Kidney capillary endothelial cell (primary cell): ENCODE measurements around the gene PIK3AP1.
"Not testable (repeated sequence)": the region's sequence is repeated elsewhere in the genome, so short reads cannot be mapped to it uniquely, and the experiment has no call there.

Source experiments
- DNase-seq: peaks from one replicate; pipeline ENCODE4 v3.0.0-alpha.2; 2018; ENCODE audit warnings: low spot score

Gene PIK3AP1

DNA sequence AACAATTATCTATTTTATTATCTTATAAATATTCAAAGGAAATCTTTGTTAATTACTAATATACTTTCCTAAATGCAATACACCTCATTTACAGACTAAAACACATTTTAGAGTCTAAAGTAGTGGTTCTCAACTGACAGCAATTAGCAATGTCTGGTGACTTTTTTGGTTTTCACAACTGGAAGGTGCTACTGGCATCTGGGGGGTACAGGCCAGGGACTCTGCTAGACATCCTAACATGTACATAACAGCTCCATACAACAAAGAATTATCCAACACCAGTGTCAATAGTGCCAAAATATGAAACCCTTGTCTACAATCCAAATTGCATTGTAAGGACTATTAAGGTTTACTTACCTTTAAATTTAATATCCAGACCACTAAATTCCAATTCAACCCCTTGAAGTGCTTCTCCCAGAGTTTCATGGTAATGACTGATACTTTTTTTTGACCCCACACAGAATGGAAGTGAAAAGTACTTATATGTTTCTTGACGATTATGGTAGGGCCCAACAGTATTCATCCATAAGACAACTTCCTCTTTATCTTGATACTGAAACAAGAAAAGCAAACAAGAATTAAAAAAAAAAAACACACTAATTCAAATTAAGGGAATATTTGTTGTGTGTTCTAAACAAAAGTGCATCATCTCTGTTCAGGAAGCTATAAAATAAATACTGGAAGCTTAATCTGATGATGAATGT lies 143.9 kb downstream of the PIK3AP1 start:
- DNase-seq, result no peak

DNA sequence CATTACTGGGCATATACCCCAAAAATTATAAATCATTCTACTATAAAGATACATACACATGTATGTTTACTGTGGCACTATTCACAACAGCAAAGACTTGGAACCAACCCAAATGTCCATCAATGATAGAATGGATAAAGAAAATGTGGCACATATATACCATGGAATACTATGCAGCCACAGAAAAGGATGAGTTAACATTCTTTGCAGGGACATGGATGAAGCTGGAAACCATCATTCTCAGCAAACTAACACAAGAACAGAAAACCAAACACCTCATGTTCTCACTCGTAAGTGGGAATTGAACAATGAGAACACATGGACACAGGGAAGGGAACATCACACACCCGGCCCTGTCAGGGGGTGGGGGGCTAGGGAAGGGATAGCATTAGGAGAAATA lies 145.8 kb downstream of the PIK3AP1 start:
- DNase-seq, result not testable (repeated sequence)

DNA sequence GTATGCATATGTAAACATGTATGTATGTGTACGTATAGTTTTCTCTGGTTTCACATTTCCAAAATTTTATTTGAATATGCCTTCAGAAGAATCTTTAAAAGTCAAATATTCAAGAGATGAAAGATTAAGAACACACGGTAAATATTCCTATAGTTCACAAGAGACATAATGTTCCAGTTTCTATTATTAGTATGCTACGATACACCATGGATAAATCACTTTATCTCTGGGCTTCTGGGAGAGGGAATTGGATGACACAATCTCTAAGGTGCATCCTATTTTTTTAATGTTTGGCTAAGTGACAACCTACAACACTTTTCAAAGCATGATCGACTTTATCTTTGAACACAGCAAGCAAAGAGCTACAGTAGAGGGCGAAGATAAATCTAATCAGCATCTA lies 147.3 kb downstream of the PIK3AP1 start:
- DNase-seq, result no peak

DNA sequence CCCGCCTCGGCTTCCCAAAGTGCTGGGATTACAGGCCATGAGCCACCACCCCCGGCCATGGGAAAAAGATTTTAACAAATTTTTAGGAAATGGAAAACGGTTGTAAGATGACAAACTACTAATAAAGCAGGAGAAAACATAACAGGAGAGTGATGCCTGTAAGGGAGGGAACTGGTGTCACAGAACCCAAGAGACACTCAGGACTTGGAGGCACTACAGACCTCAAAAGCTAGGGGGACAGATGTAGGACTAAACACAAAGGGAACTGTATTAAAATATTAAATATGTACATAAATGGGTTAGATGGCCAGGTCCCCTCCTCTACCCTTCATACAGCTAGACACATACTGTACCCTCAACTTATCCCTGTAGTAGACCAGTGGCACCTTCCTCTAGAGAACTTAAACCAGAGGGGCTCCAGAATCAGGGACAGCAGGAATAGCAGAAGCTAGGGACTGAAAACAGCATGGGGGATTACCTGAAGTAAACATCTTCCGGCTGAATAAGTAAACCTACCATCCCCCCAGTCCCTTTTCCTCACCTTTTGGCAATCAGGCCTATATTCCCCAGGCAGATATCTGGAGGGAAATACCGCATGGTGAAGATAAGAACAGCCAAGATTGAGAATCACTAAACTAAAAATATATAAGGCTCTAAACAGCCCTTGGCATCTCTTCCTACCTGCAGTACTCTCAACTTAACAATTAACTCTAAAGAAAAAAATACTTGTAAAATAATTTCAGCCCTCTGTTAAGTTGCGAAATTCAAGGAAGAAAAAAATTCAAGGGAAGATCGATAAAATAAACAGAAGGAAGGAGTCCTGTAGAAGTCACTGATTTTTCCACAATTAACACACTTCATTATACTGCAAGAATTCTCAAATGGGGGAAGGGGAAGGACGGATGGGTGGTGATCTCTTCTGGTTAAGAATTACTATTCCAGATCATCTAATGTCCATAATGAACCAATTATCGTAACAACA lies 149.0 kb downstream of the PIK3AP1 start:
- no peak for DNase-seq

DNA sequence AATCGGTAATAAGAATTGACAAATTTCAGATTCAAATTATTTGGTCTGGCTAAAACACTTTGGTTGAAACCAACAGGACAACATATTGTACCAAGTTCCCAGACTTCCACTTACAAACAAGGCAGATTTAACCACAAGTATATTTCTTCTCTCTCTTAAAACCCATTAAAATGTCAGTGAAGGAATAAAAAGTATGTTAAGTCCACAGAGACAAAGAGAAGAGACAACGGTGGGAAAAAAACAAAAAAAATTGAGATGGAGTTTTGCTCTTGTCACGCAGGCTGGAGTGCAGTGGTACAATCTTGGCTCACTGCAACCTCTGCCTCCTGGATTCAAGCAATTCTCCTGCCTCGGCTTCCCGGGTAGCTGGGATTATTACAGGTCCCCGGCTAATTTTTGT lies 149.8 kb downstream of the PIK3AP1 start:
- no peak for DNase-seq

DNA sequence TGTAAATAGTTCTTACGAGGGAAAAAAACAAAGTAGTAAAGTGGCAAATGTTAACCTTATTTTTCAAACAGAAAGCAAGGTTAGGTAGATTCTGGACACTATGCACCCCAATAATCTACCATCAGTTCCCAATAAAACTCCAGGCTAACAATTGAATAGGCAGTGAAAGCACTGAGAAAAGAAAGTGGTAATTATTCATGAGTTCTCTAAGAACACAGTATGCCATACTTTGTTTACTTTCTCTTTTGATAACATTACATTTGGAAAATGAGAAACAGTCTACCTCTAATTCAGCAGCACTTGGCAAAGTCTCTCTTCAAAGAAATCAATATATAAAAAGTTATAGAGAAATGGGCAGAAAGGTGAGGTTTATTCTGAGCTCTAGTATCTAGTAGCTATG lies 151.9 kb downstream of the PIK3AP1 start:
- DNase-seq, result no peak

DNA sequence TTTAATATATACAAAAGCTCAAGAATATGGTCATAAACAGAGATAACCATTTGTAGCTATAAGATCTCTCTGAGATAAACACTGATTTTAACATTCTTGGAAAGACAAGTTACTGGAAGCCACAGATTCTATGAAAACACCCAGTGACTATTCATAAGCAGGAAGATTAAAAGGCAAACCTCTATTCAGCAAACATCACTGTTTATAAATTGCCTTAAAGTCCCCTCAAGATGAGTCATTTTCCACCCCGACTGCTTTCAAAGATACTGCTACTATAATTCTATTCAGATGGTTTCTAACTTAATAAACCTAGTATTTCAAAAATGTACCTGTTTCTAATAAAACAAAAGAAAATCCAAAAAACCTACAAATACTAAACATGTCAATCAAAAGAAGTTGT lies 154.5 kb downstream of the PIK3AP1 start:
- DNase-seq, result no peak

DNA sequence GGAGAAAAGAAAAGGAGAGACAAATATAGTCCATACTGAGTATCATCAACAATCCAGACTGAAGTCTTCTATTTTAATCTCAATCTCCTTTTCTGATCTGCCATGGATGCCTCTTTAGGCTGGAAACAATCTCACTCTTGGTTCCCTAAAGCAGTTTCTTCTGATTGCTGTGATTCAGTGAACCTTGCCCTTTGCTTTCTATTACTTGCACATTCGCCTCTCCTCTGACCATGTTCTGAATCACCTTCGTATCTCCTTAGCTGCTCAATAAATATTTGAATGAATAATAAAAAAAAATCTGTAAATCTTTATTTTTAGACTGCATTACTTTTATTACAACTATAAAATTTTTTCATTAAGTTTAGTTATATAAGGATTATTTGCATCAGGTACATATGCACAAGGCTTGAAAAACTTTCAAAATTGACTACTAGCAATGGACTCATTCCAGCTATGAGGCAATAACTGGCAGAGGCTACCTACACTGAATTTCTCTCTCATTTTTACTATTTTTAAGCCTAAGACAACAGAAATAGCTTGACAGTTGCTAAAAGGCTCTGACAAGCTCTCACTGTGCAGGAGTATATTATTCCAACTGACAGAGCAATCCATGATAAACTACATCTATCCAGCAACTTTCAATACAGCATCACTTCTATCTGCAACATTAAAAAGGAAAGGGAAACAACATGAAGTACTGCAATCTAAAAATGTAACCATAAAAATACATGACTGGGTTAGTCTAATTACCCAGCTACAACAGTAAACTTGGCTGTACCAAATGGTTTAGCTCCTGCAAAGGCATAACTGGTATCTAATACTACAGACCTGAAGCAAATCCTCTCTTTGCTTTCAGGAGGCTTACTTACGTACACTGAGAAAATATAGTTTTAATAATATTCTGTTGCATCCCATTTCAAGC lies 159.1 kb downstream of the PIK3AP1 start:
- no peak for DNase-seq

DNA sequence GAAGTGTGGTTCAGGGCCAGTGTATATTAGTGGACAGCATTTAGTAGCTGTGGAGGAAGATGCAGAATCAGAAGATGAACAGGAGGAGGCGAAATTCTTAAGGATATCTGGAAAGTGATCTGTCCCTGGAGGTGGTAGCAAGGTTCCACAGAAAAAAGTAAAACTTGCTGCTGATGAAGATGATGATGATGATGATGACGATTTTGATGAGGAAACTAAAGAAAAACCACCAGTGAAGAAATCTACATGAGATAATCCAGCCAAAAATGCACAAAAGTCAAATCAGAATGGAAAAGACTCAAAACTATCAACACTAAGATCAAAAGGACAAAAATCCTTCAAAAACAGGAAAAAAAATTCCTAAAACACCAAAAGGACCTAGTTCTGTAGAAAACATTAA lies 159.8 kb downstream of the PIK3AP1 start:
- DNase-seq, result no peak

DNA sequence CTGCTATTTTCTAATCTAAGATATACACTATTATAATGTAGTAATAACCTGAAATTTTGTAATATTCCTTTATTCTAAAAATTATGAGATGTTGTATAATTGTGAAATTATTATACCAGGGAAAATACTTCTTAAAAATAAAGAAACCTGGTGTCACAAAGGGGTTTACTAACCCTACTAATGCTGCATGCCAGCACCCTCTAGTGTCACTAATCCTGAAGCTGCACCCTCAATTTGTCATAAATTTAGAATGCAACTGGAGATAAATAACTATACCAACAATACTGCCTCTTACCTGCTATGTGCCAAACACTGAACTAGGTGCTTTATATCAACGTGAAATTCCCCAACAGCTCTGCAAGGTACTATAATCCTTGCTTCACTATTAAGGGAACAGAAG lies 164.3 kb downstream of the PIK3AP1 start:
- DNase-seq, result no peak

DNA sequence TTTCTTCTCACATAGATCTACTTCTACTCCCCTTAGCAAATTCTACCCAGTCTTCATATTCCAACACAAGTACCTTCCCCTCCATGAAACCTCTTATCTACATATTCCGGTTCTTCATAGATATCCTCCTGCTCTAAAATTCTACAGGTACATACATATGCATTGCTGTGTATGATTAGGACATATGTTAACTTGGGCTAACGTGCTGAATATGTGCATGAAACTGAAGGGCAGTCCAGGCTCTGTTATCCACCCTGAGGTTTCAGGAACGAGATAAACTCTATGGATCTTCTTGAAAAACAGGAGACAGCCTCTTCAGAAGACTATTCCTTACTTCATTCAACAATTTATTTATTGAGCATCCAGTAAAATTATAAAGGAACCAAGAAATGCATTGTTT lies 165.0 kb downstream of the PIK3AP1 start:
- DNase-seq, result no peak

DNA sequence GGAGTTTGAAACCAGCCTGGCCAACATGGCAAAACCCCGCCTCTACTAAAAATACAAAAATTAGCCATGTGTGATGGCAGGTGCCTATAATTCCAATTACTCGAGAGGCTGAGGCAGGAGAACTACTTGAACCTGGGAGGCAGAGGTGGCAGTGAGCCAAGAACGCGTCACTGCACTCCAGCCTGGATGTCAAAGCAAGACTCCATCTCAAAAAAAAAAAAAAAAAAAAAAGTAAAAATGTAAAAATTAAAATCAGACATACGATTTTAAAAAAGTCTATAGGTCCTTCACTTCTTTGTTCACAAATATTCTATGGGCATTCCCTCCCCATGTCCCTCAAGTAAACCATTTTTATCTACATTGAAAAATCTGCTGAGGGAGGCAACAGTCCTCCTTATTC lies 171.7 kb downstream of the PIK3AP1 start:
- no peak for DNase-seq

DNA sequence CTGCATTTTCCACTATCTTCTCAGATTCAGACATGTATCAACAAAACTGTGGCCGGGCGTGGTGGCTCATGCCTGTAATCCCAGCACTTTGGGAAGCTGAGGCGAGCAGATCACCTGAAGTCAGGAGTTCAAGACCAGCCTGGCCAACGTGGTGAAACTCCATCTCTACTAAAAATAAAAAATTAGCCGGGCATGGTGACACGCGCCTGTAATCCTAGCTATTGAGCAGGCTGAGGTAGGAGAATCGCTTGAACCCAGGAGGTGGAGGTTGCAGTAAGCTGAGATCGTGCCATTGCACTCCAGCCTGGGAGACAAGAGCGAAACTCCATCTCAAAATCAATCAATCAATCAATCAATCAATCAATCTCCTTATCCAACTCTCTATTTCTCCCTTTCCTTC lies 174.8 kb downstream of the PIK3AP1 start:
- not testable (repeated sequence) for DNase-seq
